Measurements from ENCODE around the gene VARS2.
A peak's percentile ranks its signal among the peaks of the same experiment; 100 is the strongest.

Gene VARS2

GRCh38 chr6:30960907-30961673 lies 47.1 kb downstream of the VARS2 start:
- ChIA-PET POLR2A (no interaction called here), CTCF (interaction anchor here (0.9 to 1.5 kb wide), 7 partner anchors 15 to 126 kb away, joined by 3 to 9 read pairs (median 3); partner anchors contain the start of gene VARS2)
- peak; percentile 14 for DNase-seq (ENCODE audit: low read depth, low spot score)
- no peak overlapping the region for H3K4me3 ChIP-seq (ENCODE audit: low read depth, low read length)
- no peak for TF ChIP-seq CTCF (IDR thresholded peaks at IDR 0.05; ENCODE audit: insufficient read depth, low read length, missing control alignments)

- no peak for TF ChIP-seq CTCF (IDR thresholded peaks at IDR 0.05; ENCODE audit: insufficient read depth, low read length, missing control alignments)
- POLR2A ChIA-PET = no interaction called here
- H3K4me3 ChIP-seq (ENCODE audit: low read depth, low read length) = no peak overlapping the region
- no peak for DNase-seq (ENCODE audit: low read depth, low spot score)
- CTCF ChIA-PET = interaction anchor here (1.4 kb wide), 1 partner anchor 124 kb away, joined by 3 read pairs; no protein-coding TSS in a partner anchor
These were observed 48.7 kb downstream of the VARS2 start for GRCh38 chr6:30962716-30963115.

- CTCF ChIA-PET = interaction anchor here (1.1 kb wide), 1 partner anchor 18 kb away, joined by 4 read pairs; no protein-coding TSS in a partner anchor
- H3K4me3 ChIP-seq (ENCODE audit: low read depth, low read length) = no peak overlapping the region
- no peak for DNase-seq (ENCODE audit: low read depth, low spot score)
- no peak for TF ChIP-seq CTCF (IDR thresholded peaks at IDR 0.05; ENCODE audit: insufficient read depth, low read length, missing control alignments)
- POLR2A ChIA-PET = no interaction called here
These were observed 49.6 kb downstream of the VARS2 start for GRCh38 chr6:30963641-30964040.

- no peak overlapping the region for H3K4me3 ChIP-seq (ENCODE audit: low read depth, low read length)
- ChIA-PET POLR2A (no interaction called here), CTCF (interaction anchor here (1.1 kb wide), 1 partner anchor 17 kb away, joined by 4 read pairs; no protein-coding TSS in a partner anchor)
- no peak for TF ChIP-seq CTCF (IDR thresholded peaks at IDR 0.05; ENCODE audit: insufficient read depth, low read length, missing control alignments)
- DNase-seq (ENCODE audit: low read depth, low spot score) = no peak
These were observed 50.0 kb downstream of the VARS2 start for GRCh38 chr6:30964075-30964474.

- POLR2A ChIA-PET = no interaction called here
These were observed 51.1 kb downstream of the VARS2 start for GRCh38 chr6:30965140-30965601.

More at GRCh38 chr6:30965140-30965601, 51.1 kb downstream of the VARS2 start:
- TF ChIP-seq CTCF (IDR thresholded peaks at IDR 0.05; ENCODE audit: insufficient read depth, low read length, missing control alignments) = no peak
- no peak for DNase-seq (ENCODE audit: low read depth, low spot score)
- CTCF ChIA-PET = no interaction called here
- no peak overlapping the region for H3K4me3 ChIP-seq (ENCODE audit: low read depth, low read length)

Data from AG04449 (cell line).